NAMALWA (cell line): Measurements from ENCODE around the gene TFPT.

Experiments
- DNase-seq: peaks from one replicate; pipeline ENCODE4 v3.0.0-alpha.2; 2015; ENCODE audit warnings: low spot score

The TFPT gene

DNA sequence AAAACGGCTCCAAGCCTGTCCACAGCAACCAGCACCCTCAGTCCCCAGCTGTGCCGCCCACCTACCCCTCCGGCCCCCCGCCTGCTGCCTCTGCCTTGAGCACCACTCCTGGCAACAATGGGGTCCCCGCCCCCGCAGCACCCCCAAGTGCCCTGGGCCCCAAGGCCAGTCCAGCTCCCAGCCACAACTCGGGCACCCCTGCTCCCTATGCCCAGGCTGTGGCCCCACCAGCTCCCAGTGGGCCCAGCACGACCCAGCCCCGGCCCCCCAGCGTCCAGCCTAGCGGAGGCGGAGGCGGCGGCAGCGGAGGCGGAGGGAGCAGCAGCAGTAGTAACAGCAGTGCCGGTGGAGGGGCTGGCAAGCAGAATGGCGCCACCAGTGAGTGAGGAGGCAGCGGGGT, 32.7 kb upstream of the TFPT start:
- no peak for DNase-seq

DNA sequence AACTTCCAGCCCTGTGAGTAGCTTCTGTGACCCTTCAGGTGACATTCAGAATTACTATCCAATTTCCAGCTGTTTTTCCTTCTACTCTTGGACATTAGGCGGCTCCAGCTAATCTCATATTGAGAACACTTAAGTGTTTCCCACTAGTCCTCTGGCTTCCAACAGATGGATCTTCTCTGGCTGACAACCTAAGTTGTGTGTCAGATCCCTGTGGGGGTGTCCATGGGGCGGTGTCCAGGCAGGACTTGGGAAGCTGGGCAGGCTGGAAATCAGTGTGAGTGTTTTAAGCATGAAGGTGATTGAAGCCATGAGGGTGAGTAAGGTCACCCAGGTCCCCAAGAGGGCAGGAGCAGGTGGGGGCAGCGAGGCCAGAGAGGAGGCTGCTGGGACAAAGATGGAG, 32.2 kb upstream of the TFPT start:
- no peak for DNase-seq

DNA sequence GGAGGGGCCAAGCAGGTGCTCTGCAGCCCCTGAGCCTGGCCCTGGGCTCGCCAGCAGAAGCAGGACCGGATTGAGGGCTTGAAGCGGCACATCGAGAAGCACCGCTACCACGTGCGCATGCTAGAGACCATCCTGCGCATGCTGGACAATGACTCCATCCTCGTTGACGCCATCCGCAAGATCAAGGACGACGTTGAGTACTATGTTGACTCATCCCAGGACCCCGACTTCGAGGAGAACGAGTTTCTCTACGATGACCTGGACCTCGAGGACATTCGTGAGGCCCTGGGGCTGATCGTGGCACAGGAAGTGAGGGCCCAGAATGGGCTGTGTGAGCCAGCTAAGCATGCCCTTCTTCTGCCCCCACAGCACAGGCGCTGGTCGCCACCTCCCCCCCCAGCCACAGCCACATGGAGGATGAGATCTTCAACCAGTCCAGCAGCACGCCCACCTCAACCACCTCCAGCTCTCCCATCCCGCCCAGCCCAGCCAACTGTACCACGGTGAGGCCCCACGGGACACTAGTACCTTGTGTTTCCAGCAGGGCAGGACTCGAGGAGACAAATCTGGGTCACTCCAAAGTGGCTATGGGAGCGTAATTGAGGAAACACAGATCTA, 30.2 kb upstream of the TFPT start:
- DNase-seq: no peak

DNA sequence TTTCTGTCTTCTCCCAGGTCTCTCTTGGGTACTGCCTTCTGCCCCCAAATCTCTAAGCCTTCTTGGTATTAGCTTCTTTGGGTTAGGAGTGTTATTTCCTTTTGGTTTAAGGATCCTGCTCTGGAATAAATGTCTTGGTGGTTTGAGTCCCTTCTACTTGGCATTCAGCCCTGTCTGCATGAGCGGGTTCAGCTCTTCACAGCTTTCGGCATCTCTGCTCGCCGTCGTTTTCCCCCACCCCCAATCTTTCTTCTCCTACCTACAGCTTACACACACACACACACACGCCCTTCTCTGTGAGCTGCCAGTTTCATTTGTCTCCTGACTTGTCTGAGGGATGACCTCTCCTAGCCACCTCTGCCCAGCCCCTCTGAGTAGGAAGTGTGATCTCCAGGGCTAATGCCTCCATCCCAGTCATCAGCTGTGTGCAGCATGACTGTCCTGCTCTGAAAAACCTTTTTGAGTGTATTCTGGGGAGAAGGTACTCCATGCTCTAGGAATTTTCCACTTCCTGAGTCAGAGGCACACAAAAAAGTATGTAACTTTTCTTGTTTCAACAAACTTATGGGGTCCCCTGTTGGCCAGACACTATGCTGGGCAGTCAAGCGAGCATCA, 26.8 kb upstream of the TFPT start:
- DNase-seq: no peak

DNA sequence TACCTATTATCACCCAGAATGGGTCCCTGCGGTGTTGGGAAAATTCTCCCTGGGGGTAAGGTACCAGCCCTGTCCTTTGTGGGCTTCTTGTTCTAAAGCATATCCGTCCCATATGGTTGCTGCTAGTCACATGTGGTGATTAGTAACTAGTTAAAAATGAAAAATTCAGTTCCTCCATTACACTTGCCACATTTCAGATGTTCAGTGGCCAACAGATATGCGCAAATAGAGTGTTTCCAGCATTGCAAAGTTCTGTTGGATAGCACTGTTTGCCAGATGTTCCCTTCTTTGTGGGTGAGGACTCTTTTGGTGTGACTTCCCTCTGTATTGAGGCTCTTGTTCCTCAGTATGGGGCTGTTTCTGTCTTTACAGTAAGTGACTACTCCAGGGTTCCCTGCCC, 25.9 kb upstream of the TFPT start:
- DNase-seq: no peak

GRCh38 chr19:54138489-54139256, 23.2 kb upstream of the TFPT start:
- no peak for DNase-seq

GRCh38 chr19:54137699-54138488, 22.4 kb upstream of the TFPT start, which contains the start of gene CNOT3:
CNOT3 (plus strand) TSS chr19:54137762; CDS start chr19:54142979, 5,217 bp downstream.
- DNase-seq: no peak

GRCh38 chr19:54136864-54137698, 21.6 kb upstream of the TFPT start:
- peak; percentile 100 for DNase-seq

GRCh38 chr19:54136086-54136863, 20.8 kb upstream of the TFPT start:
- DNase-seq: no peak

GRCh38 chr19:54133957-54134590, 18.6 kb upstream of the TFPT start:
- no peak for DNase-seq

DNA sequence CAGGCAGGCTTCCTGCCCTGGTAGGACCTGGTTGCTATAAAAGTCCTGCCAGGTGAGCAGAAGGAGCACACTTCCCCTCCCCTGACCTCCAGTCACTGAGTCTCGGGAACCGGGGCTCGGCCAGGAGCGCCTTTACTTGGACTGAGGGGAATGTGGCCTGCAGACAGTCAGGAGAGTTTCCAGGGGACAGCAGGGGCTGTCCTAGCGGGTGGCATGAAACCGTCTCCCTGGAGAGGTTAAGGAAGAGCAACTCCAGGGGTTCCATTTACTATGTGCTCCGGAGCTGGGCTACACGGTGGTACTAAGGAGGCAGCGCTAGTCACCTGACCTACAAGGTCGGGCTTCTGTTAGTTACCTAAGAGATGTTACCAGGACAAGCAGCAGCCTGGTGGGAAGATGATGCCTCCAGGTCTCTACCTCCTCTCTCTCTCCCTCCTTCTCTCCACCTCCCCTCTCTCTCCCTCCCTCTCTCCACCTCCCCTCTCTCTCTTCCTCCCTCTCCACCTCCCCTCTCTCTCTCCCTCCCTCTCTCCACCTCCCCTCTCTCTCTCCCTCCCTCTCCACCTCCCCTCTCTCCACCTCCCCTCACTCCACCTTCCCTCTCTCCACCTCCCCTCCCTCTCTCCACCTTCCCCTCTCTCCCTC, 18.0 kb upstream of the TFPT start:
- peak; percentile 42 for DNase-seq

GRCh38 chr19:54129617-54129996, 14.2 kb upstream of the TFPT start:
- no peak for DNase-seq

- no peak for DNase-seq
Measured at GRCh38 chr19:54128796-54129616, 13.5 kb upstream of the TFPT start.

- no peak for DNase-seq
Measured at GRCh38 chr19:54128441-54128725, 12.9 kb upstream of the TFPT start.

DNA sequence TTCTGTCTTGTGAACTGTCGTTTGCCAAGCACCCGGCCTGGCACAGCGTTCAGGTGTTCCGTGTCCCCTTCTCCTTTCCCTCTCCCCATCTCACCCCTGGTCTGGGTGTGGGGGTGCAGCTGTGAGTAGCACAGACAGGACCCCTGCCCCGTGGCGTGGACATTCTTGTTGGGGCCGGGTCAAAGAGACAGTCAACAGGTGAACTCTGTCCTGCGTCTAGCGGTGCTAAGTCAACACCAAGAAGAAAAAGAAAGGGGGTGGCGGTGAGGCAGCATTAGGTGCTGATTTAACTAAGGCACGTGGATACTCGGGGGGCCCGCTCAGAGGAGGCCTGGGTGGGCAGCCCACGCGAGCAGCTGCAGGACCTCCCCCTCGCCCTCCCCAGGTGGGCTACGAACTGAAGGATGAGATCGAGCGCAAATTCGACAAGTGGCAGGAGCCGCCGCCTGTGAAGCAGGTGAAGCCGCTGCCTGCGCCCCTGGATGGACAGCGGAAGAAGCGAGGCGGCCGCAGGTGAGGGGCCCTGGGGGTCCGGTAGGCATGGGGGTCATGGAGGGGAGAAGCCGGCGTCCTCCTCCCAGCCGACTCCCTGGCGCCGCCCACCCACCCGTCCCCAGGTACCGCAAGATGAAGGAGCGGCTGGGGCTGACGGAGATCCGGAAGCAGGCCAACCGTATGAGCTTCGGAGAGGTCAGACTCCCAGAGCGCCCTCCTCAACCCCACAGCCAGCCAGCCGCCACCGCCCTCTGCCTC, 12.4 kb upstream of the TFPT start:
- DNase-seq: no peak

DNA sequence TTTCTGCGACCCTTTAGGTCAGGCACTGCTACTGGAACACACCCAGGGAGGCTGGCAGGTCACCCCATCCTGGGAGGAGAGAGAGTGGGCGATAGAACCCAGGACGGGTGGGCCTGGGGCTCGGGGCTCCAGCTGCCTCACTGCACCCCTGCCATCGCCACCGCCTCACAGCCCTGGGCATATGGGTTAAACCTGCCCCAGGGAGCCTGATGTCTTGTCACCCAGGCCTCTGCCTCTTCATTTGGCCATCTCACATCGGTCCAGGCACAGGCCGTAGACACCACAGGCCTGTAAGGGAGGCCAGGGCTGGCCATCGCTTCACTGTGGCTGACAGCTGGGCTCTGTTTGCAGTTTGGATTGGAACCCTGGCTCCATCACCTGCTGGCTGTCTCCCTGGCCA, 10.3 kb upstream of the TFPT start:
- DNase-seq: no peak

GRCh38 chr19:54124393-54124792, 8.9 kb upstream of the TFPT start:
- no peak for DNase-seq

DNA sequence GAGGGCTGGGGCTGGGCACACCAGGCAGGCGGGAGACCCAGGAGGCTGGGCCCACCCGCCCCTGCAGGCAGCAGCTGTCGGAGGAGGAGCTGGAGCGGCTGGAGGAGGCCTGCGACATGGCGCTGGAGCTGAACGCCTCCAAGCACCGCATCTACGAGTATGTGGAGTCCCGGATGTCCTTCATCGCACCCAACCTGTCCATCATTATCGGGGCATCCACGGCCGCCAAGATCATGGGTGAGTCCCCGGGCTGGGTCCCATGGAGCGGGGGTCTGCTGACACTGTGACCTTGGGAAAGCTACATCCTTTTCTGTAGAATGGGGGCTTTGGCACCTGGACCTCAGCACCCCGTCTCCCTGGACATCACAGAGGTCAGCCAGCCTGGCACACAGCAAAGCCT, 8.2 kb upstream of the TFPT start:
- no peak for DNase-seq
